Activated CD4-positive, alpha-beta T cell treated with anti-CD3 and anti-CD28 coated beads for 4 hours (primary cell): ENCODE data around the gene PHF21A.
A peak's percentile ranks its signal among the peaks of the same experiment; 100 is the strongest.
"Not testable (repeated sequence)": the region's sequence is repeated elsewhere in the genome, so short reads cannot be mapped to it uniquely, and the experiment has no call there.

Experiments used
- DNase-seq, 2 donors: peaks; one replicate each; pipeline ENCODE4 v3.0.0-alpha.2; 2020

Gene PHF21A

GRCh38 chr11:45900916-45901617, 220.2 kb downstream of the PHF21A start:
- no peak for DNase-seq

- DNase-seq, result not testable (repeated sequence)
Measured at GRCh38 chr11:45900175-45900800, 221.0 kb downstream of the PHF21A start.

GRCh38 chr11:45899448-45900174, 221.6 kb downstream of the PHF21A start:
- DNase-seq, result peak; percentile 46 to 50

GRCh38 chr11:45899086-45899447, 222.2 kb downstream of the PHF21A start:
- no peak for DNase-seq

GRCh38 chr11:45897556-45897955, 223.7 kb downstream of the PHF21A start:
- DNase-seq, result no peak

DNA sequence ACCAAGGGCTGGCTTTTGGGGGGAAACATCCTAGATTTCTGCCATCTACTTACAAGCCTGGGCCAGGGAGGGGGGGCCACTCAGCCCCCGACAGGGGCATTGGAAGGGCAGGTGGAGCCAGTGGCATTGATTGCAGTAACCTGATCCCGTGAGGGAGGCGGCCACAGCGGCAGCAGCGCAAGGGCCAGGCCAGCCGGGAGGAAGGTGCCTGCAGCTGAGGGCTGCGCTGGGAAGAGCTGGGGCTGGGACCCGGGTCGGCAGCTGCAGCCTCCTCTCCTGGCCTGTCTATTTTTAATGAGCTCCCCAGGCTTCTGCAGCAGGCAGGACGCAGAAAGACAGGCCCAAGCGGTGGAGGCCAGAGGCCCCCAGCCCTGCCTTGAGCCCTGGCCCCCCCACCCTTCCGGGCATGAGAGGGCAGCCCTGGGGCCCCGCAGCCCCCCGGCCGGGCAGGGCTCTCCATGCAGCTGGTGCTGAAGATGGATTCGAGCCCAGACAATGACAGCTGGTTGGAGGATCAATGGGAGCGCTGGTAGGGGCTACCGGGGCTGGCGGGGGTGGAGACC, 224.8 kb downstream of the PHF21A start:
- no peak for DNase-seq

GRCh38 chr11:45895553-45896259, 225.5 kb downstream of the PHF21A start:
- no peak for DNase-seq

DNA sequence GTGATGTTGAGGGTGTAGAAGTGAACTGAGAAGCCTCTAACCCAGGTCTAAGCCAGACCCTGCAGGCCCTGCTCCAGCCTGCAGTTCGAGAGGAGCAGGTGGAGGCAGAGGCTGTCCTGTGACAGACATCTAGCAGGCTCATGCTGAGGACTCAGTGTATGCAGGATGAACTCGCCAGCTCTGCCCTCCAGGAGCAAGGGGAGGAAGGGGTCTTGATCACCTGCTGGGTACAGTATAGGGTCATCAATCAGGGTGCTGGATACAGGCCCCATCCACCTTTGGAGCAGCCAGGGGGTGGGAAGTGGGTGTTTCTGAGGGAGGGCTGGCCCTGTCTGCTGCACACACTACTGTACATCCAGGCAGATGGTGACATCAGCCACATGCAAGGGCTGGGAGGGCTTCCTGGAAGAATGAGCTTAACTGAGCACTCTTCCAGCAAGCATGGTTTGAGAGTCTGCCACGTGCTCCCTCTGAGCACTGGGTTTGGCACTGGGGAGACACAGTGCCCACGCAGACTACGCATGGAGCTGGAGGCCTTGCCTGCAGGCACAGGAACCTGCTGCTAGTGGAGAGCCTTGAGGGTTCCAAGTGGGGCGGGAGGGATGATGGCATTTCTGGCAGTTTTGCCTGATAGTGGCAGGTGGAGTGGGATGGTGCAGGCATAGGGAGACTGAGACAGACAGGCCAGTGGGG, 226.6 kb downstream of the PHF21A start:
- DNase-seq, result no peak

GRCh38 chr11:45892856-45893255, 228.4 kb downstream of the PHF21A start:
- DNase-seq, result no peak

GRCh38 chr11:45890886-45891550, 230.2 kb downstream of the PHF21A start:
- DNase-seq, result no peak

- no peak for DNase-seq
Measured at GRCh38 chr11:45889966-45890365, 231.3 kb downstream of the PHF21A start.

GRCh38 chr11:45889555-45889954, 231.7 kb downstream of the PHF21A start:
- no peak for DNase-seq

- DNase-seq, result no peak
Measured at GRCh38 chr11:45887587-45887986, 233.7 kb downstream of the PHF21A start.

DNA sequence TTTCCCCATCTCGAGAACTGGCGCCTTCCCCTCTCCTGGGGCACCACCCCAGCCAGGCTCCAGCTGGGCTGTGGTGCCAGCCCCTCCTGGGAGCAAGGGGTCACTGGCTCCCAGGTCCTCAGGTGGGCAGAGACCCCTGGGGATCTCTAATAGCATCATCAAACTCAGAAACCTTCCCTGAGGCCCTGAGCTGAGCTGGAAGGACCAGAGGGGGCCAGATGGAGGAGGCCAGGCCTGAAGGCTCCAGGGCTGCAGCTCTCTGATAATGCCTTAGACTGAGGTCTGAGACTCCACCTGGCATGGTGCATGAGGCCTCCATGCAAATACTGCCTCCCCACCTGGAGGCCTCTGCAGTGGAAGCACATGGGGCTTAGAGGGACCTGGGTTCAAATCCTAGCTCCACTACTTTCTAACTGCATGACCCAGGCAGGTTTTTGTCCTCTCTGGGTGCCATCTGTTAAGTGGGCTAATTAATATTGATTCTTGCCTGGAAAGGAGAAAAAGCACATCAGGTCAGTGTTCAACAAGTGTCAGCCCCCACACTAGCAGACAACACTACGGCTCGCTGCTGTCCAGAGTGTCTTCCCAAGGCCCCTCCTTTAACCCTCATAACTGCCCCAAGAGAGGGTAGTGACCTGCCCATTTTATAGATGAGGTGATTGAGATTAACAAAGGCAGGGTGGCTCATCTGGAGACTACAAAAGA, 234.3 kb downstream of the PHF21A start:
- DNase-seq, result no peak

GRCh38 chr11:45885921-45886721, 235.1 kb downstream of the PHF21A start:
- no peak for DNase-seq

DNA sequence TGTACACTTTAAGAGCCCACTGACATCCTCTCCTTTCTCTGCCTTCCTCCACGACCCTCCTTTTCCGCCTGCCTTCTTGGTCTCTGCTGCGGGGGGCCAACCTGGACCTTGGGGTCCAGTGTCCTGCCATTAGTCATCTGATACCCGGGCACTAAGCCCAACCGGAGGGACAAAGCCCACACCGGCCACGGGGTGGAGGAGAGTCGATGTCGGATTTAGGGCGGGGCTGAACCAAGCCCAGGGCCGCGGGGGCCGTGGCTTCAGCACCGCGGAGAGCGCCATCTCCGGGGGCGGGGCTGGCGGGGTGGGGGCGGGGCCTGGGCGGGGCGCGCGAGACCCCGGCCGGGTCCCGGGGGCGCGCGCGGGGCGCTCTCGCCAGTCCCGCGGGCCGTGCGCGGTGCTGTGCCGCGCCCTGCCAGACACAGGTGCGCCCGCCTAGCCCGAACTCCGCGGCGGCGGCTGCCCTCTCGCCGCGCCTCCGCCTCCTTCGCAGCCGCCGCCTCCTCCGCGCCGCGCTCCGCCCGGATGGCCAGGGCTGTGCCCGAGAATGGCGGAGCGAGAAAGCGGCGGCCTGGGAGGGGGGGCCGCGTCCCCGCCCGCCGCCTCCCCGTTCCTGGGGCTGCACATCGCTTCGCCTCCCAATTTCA, 235.9 kb downstream of the PHF21A start, which contains the start of gene MAPK8IP1:
MAPK8IP1 (plus strand) TSS at position 378 of the 647 bp plus-strand sequence; CDS start at position 548, 170 bp downstream.
- peak; percentile 35 to 45 for DNase-seq

- DNase-seq, result no peak
Measured at GRCh38 chr11:45884596-45885185, 236.6 kb downstream of the PHF21A start.
